ENCODE results near the gene BRINP2. TPM values are rescaled to one million over a fixed set of nuclear protein-coding genes. Genes with fewer than 3 reads are reported as not detected.

The BRINP2 gene
- total RNA-seq, 2 donors from 2014 or later, result not detected

DNA sequence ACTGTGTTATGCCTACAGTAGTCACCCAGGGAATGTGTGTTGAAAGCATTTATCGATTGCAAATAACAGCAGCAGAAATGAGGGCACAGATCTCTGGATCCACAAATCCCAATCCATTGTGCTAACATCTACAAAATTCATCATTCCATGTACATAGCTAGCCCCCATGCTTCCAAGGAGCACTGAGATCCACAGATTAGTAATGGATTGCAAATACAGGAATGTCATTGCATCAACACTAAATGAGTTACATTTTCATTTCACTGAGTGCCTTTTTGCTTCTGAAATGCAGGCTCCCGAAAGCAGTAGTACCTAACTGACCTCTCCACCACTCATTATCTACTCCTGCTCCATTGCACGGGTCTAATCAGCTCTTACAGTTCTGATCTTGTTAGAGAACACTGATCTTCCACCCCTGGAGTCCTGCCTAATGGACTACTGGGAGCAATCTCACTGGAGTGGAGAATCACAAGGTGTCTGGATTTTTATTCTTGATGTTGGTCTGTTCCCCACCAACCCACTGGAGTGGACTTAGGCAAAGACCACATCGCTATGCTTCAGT lies 36.7 kb upstream of the BRINP2 start:
- Mint-ChIP-seq H3K4me3 (no peak overlapping the region), H3K27ac (no peak overlapping the region), H3K36me3 (ENCODE audit: low read depth) (no peaks in the 10 kb centered on the region), H3K9me3 (no peaks in the 10 kb centered on the region), H3K27me3 (ENCODE audit: insufficient read depth) (peaks cover 9% of the 10 kb centered on the region), H3K4me1 (peaks cover 14% of the 10 kb centered on the region)
- no peaks in the 10 kb centered on the region for H3K27me3 ChIP-seq (ENCODE audit: control insufficient read depth, insufficient read depth, low read length, poor library complexity, severe bottlenecking)
- no peak overlapping the region for H3K4me3 ChIP-seq (ENCODE audit: low read length)
- TF ChIP-seq, protein P1, sequence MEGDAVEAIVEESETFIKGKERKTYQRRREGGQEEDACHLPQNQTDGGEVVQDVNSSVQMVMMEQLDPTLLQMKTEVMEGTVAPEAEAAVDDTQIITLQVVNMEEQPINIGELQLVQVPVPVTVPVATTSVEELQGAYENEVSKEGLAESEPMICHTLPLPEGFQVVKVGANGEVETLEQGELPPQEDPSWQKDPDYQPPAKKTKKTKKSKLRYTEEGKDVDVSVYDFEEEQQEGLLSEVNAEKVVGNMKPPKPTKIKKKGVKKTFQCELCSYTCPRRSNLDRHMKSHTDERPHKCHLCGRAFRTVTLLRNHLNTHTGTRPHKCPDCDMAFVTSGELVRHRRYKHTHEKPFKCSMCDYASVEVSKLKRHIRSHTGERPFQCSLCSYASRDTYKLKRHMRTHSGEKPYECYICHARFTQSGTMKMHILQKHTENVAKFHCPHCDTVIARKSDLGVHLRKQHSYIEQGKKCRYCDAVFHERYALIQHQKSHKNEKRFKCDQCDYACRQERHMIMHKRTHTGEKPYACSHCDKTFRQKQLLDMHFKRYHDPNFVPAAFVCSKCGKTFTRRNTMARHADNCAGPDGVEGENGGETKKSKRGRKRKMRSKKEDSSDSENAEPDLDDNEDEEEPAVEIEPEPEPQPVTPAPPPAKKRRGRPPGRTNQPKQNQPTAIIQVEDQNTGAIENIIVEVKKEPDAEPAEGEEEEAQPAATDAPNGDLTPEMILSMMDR (conservative IDR thresholded peaks at IDR 0.05), result no peak
- H3K9me3 ChIP-seq (ENCODE audit: control insufficient read depth, low read length), result no peaks in the 10 kb centered on the region
- DNase-seq, result no peak
- H3K27ac ChIP-seq (ENCODE audit: low read depth, low read length), result no peak overlapping the region
- no peaks in the 10 kb centered on the region for H3K4me1 ChIP-seq (ENCODE audit: control insufficient read depth, insufficient read depth, low read length)
- H3K9ac ChIP-seq (ENCODE audit: extremely low read depth, low read length, poor library complexity, severe bottlenecking), result no peak overlapping the region
- H3K36me3 ChIP-seq (ENCODE audit: control insufficient read depth, insufficient read depth, low read length), result no peaks in the 10 kb centered on the region
- WGBS, 2 experiments (ENCODE audit: insufficient coverage in 1 of 2, insufficient read length in 1 of 2), result 89 to 100% methylated on average over 3 to 4 of the region's 4 CpGs

DNA sequence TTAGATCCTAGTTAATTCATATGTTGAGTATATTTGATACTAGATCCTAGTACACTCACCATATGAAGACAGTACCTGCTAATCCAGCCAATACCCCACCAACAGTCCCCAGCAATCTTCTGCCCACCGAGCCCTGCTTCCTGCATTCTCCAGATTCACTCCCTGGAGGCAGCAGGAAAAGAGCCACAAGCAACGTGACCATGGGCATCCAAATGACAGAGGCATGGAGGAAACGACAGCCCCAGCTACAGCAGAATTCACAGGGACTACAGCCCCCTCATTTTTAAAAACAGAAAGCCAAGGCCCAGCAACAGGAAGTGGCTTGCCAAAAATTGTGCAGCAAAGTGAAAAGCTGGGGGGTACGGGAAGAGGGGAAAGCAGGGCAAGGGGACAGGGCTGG lies 35.5 kb upstream of the BRINP2 start:
- H3K27me3 ChIP-seq (ENCODE audit: control insufficient read depth, insufficient read depth, low read length, poor library complexity, severe bottlenecking), result no peaks in the 10 kb centered on the region
- Mint-ChIP-seq H3K4me1 (peaks cover 14% of the 10 kb centered on the region), H3K27me3 (ENCODE audit: insufficient read depth) (peaks cover 10% of the 10 kb centered on the region), H3K36me3 (ENCODE audit: low read depth) (no peaks in the 10 kb centered on the region), H3K27ac (no peak overlapping the region), H3K4me3 (no peak overlapping the region), H3K9me3 (no peaks in the 10 kb centered on the region)
- H3K9ac ChIP-seq (ENCODE audit: extremely low read depth, low read length, poor library complexity, severe bottlenecking), result no peak overlapping the region
- H3K4me3 ChIP-seq (ENCODE audit: low read length), result no peak overlapping the region
- H3K27ac ChIP-seq (ENCODE audit: low read depth, low read length), result no peak overlapping the region
- H3K9me3 ChIP-seq (ENCODE audit: control insufficient read depth, low read length), result no peaks in the 10 kb centered on the region
- no peaks in the 10 kb centered on the region for H3K36me3 ChIP-seq (ENCODE audit: control insufficient read depth, insufficient read depth, low read length)
- 86 to 92% methylated on average over 2 to 4 of the region's 4 CpGs for WGBS, 2 experiments (ENCODE audit: insufficient coverage in 1 of 2, insufficient read length in 1 of 2)
- H3K4me1 ChIP-seq (ENCODE audit: control insufficient read depth, insufficient read depth, low read length), result no peaks in the 10 kb centered on the region
- DNase-seq, result no peak
- TF ChIP-seq, protein P1 (conservative IDR thresholded peaks at IDR 0.05), result no peak

DNA sequence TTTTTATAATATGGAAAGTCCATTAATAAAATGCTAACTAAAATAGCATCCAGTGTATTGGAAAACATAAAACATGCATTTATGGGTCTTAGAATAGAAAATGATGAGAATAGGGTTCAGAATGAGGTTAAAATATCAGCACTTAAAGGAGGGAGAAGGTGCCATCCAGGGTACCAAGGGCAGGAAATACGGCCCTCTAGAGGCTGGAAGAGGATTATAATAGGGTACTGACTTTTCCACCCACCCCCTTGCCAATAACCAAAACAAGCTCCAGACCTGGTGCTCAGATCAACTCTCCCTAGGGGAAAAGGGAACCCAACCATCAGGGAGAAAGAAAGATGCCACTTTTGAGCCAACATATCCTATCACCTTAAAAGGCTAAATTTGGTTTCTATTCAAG lies 32.9 kb upstream of the BRINP2 start:
- DNase-seq, result no peak
- Mint-ChIP-seq H3K9me3 (no peaks in the 10 kb centered on the region), H3K36me3 (ENCODE audit: low read depth) (no peaks in the 10 kb centered on the region), H3K4me3 (no peak overlapping the region), H3K27ac (no peak overlapping the region), H3K4me1 (peaks cover 6% of the 10 kb centered on the region), H3K27me3 (ENCODE audit: insufficient read depth) (peaks cover 9% of the 10 kb centered on the region)
- Histone ChIP-seq H3K27me3 (ENCODE audit: control insufficient read depth, insufficient read depth, low read length, poor library complexity, severe bottlenecking) (no peaks in the 10 kb centered on the region), H3K4me1 (ENCODE audit: control insufficient read depth, insufficient read depth, low read length) (no peaks in the 10 kb centered on the region), H3K9me3 (ENCODE audit: control insufficient read depth, low read length) (no peaks in the 10 kb centered on the region), H3K27ac (ENCODE audit: low read depth, low read length) (no peak overlapping the region), H3K9ac (ENCODE audit: extremely low read depth, low read length, poor library complexity, severe bottlenecking) (no peak overlapping the region), H3K4me3 (ENCODE audit: low read length) (no peak overlapping the region), H3K36me3 (ENCODE audit: control insufficient read depth, insufficient read depth, low read length) (no peaks in the 10 kb centered on the region)
- 60% methylated on average over 1 of the region's 1 CpG; no CpG with 5 or more reads in 1 of the 2 experiments for WGBS, 2 experiments (ENCODE audit: insufficient coverage in 1 of 2, insufficient read length in 1 of 2)
- TF ChIP-seq, protein P1 (conservative IDR thresholded peaks at IDR 0.05), result peak; percentile 69
